NCI-H510A treated with DMSO at 0.1 percent for 48 hours (cell line): Measurements from ENCODE around the gene ZNF740.
"Not testable (repeated sequence)": the region's sequence is repeated elsewhere in the genome, so short reads cannot be mapped to it uniquely, and the experiment has no call there.

Source experiments
- DNase-seq: peaks from one replicate; lab custom pipeline; 2025; lab: John Stamatoyannopoulos, UW

The ZNF740 gene

DNA sequence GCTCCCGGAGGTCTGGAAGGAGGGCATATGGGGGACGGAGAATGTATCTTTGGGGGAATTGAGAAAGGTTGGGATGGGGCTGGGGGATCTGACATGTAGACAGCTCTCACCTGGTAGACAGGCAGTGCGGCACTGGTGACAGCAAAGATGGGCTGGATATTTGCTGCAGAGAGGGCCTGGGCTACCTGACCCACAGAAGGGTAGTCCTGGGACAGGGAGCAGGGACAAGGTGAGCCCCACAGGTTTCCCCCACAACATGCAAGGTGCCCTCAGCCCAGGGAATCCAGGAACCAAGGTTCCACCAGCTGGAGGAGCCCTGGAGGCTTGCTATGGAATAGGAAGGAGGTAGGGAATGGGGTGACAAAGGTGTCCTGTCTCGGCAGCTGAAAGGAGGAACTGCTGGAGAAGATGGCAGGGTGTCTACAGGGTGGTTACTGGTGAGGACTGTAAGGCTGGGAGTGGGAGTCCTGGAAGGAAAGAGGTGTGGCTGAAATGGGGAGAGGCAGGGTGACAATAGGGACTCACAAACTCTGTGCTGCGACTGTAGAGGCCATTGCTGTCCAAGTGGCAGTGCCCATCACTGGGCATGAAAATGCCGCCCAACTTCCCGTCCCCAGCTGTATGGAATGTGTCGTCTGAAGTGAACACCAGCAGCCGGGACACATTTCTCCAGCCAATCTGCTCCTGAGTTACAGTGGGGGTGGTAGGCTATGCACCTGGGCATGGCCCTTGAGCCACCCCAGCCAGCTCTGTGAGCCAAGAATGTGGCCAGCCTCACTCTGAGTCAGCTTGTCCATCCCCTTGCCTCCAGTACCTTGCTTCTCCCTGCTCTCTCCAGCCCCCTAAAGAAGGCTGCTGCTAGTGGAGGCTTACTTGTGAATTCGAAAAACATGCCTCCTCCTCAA, 15.2 kb downstream of the ZNF740 start:
- no peak for DNase-seq

DNA sequence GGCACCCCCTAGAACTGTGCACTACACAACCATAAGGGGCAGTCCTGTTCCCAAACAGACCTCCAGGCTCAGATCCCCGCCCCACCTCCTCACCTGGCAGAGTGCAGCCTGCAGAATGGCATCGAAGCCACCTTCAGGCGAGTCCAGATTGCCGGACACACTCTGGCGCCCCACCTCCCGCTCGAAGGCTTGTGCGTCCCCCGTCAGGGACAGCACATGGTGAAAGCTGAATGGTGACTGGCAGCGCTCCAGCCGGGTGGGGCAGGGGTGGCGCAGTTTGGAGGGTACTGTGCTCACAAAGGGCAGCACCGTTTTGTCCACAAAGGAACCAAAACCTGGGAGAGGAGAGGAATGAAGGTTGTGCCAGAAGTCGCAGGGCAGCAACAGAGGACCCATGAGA, 16.0 kb downstream of the ZNF740 start:
- DNase-seq, result no peak

DNA sequence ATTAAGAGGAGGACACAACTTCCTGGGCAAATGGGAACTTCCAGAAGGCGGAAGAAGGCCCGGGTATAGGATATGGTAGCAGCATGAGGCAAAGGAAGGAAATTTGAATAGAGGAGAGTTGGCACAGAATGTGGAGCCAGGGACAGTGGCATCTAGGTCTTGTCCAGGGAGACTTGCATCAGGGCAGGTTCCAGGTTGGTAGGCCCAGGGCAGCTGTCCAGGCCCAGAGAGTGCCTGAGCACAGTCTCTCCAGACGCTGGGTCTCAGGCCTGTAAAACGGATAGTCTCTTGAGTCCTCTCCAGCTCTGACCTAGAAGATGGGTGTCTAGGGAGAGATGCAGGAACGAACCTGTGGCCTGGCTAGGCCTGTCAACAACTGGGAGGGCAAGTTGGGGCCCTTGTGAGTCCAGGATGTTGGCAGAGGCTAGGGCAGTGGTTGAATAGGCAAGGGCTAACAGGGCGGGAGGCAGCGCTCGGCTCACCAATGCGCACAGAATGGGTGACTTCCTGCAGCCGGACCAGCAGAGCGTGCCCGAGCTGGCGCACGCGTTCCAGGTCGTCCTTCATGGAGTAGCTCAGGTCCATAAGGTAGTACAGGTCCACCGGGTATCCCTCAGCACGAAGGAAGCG, 16.6 kb downstream of the ZNF740 start:
- no peak for DNase-seq

DNA sequence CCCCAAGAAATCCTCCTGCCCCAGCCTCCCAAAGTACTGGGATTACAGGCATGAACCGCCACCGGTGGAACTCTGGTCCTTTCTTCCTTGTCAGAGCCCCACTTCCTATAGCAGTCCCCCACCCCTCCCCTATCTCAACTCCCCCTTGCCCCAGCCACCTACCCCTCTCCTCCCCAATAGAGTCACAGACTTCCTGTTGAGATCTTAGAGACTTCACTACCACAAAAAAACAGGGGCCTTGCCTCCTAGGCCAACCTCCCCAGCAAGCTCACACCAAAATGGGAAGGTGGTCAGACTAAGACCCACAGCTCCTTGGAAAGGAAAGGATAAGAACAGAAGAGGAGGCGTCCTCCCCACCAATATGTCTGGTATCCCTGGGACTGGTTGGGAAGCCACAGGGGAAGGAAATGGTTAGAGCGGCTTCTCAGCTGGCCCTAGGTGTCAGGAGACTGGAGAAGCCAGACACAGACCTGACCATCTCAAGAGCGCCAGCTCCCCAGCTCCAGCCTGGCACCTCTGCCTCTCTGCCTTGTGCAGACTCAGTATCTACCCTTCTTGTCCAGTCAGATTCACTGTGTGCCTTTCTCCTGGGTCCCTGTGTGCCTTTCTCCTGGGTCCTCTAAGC, 18.1 kb downstream of the ZNF740 start:
- no peak for DNase-seq

DNA sequence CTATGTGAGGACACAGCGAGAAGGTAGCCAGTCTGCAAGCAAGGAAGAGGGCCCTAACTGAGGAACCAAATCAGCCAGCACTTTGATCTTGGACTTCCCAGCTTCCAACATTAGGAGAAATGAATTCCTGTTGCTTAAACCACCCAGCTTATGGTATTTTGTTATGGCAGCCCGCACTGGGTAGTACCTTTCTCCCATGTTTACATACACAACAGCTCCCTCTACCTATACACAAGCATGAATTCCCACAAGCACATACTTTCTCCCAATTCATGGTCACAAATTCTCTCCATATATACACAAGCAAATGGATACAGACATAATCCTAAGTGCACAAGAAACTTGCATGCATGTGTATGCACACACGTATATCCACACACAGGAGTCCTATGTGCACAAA, 19.2 kb downstream of the ZNF740 start:
- no peak for DNase-seq

DNA sequence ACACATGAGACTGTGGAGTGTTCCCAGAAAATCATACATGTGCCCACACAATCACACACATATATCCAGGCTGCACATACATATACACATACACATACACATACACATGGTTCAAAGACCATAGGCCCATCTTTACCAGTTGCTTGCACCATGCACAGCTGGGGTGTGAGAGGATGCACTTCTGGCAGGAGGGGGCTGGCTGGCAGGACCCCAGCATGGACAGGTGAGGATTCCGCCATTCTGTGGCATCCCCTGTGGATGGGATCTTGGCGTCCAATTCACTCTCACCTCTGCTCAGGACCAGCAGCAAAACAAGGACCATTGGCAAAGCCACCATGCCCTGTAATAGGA, 19.6 kb downstream of the ZNF740 start:
- DNase-seq, result no peak

DNA sequence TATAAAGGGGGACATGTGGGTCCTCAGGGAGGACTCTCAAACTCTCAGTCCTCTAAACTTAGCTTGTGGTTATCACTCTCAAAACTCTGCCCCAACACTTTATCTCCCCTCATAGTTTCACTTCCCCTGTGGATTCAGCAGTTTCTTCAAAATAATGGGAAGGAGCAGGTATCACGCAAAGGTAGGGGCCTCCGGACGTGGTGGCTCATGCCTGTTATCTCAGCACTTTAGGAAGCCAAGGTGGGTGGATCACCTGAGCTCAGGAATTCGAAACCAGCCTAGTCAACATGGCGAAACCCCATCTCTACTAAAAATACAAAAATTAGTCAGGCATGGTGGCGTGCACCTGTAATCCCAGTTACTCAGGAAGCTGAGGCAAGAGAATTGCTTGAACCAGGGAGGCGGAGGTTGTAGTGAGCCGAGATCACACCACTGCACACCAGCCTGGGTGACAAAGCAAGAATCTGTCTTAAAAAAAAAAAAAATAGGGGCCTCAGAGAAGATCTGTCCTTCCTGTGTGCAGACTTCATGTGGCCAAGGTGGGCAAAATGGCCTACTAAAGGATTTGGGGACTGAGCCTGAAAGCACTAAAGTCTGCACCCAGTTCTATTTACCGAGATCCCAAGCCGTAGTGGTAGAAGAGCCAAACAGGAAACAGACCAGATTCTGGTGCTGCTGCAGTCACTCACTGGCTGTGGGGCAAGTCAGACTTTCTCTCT, 20.1 kb downstream of the ZNF740 start:
- no peak for DNase-seq

DNA sequence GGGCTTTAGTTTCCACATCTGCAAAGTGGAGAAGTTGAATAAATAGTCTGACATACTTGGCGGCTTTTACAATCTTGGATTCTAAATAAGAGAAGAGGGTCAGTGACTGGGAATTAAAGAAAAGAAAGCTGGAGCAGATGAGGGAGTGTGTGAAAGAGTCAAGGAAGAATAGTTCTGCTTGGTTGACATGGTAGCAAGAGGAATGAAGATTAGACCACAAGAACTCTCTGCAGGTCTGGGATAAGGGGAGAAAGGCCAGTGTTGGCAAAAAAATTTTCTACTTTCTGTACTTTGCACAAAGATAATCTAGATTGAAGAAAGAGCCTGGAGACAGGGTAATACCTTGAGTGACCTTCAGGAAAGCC, 20.6 kb downstream of the ZNF740 start:
- DNase-seq, result no peak

DNA sequence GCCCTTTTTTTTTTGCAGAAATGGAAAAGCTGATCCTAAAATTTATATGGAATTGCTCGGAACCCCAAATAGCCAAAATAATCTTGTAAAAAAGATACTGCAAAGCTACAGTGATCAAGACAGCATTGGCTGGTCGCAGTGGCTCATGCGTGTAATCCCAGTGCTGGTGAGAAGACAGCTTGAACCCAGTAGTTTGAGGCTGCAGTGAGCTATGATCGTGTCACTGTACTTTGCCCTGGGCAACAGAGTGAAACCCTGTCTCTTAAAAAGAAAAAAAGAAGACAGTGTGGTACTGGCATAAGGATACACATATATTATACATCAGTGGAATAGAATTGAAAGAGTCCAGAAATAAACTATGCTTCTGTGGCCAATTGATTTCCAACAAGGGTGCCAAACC, 21.1 kb downstream of the ZNF740 start:
- no peak for DNase-seq

DNA sequence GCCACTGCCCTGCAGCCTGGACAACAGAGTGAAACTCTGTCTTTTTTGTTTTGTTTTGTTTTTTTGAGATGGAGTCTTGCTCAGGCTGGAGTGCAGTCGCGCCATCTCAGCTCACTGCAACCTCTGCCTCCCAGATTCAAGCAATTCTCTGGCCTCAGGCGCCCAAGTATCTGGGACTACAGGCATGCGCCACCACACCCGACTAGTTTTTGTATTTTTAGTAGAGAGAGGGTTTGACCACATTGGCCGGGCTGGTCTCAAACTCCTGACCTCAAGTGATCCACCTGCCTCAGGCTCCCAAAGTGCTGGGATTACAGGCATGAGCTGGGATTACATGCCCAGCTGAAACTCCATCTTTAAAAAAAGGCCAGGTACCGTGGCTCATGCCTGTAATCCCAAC, 21.8 kb downstream of the ZNF740 start:
- not testable (repeated sequence) for DNase-seq

DNA sequence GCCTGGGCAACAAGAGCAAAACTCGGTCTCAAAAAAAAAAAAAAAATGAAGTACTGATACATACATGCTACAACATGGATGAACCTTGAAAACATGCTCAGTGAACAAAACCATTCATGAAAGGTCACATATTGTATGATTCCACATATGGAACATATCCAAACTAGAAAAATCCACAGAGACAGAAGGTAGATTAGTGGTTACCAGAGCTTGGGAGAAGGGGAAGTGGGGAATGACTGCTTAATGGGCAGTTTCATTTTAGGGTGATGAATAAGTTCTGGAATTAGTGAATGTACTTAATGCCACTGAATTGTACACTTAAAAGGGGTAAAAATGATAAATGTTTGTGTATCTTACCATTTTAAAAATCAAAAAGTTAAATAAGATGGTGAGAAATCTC, 23.8 kb downstream of the ZNF740 start:
- DNase-seq, result no peak

DNA sequence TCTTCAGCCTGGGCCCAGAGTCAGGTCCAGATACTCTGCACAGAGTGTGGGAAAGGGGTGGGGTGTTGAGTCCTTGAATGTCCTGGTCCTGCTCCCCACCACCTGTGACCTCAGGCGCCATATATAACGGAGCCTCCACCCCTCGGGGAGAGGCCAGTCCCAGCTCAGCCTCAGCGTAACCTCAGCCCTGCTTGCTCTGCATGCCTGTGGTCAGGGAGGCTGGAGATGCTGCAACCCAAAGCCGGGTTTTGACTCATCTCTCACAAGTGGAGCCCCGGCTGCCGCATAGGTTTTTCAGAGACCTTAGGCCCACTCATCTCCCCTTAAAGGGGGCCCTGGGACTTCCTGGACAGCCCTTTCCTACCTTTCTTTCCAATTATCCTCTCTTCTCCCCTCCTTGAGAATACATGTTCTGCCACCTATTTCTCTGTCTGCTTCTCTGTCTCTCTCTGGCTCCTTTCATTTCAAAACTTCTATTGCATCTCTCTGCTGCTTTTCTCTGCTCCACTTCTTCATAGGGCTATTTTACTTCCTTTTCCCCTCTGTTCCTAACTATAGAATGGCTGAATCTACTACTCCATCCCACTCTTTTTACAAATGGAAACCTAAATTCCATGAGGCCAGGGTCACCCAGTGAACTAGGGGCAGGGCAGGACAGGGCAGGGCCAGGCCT, 25.4 kb downstream of the ZNF740 start:
- no peak for DNase-seq

DNA sequence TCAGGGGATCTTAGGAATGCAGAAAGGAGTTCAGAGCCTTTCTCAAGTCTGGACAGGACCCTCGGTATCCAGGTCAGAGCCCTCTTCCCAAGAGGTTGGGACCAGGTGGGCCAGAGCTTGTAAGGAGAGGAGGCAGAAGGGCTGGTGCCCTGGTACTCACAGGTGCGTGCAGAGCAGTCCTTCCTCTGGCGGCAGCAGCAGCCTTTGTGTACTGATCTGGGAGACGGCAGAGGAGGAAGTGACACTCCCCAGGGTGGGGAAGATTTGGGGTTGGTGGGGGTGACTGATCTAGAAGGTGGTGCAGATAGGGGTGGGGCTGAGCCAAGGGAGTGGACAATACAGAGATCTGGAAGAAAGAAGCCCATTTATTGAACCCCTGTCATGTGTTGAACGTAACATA, 26.5 kb downstream of the ZNF740 start, which contains the start of gene ITGB7:
Gene ITGB7, minus strand, starts transcription at position 210 of the 400 bp plus-strand sequence. CDS start 6,808 bp downstream, outside the sequence.
- DNase-seq, result no peak

DNA sequence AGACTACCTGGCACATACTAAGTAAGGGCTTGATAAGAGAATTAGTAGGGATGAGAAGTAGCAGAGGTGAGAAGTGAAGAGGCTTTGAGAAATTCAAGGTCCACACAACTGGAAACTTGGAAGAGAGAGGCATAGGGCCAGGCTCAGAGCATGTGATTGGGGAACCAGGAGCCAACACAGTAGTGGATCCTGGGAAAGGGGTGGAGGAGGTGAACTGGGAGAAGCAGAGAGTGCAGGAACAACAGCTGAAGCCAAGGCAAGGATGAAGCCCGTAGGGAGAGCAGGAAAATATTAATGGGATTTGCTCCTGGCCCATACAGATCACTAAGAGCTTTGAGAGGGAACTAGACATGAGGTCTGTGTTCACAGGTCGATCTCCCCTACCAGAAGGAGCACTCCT, 27.9 kb downstream of the ZNF740 start:
- DNase-seq, result no peak

DNA sequence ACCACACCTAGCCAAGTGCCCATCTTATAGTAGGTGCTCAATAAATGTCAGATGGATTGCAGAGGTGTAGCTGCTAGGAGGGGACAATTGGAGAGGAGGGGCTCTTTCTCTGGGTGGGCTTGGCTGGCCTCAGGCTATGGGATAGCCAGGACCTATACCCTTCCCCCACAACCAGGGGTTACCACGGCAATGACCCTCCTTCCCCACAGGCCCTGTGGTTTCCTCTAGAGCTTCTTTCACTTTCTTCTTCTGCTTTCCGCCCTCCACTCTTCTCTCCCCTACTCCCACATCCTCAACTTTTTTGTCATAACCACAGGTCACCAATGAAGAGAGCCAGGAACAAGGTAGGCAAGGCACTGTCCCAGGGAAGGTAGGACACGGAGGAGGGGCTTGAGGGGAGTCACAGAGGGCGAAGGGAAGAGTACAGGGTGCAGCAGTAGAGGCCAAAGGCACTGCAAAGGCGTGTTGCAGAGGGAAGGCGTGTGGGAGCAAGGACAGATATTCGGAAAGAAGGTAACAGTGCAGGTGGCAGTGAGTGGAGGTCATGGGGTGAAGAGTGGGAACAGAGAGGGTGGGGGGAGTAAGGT, 28.4 kb downstream of the ZNF740 start:
- DNase-seq, result no peak

DNA sequence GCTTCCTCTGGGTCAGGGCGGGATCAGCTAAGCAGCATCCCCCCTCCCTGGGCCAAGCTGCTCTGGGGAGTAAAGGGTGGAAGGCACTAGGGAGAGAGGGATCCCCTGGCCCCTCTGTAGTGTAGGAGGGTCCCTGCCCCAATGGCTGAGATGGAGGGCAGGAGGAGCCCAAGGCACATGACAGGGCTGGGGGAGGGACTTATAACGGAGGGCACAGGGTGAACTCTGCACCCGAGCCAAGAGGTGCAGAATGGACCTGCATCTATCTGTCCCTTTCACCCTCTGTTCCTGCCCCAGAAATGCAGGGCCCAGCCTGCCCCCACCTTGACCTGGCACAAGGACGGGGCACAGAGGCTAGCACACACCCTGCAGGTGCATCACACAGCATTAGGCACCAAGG, 30.3 kb downstream of the ZNF740 start:
- no peak for DNase-seq

DNA sequence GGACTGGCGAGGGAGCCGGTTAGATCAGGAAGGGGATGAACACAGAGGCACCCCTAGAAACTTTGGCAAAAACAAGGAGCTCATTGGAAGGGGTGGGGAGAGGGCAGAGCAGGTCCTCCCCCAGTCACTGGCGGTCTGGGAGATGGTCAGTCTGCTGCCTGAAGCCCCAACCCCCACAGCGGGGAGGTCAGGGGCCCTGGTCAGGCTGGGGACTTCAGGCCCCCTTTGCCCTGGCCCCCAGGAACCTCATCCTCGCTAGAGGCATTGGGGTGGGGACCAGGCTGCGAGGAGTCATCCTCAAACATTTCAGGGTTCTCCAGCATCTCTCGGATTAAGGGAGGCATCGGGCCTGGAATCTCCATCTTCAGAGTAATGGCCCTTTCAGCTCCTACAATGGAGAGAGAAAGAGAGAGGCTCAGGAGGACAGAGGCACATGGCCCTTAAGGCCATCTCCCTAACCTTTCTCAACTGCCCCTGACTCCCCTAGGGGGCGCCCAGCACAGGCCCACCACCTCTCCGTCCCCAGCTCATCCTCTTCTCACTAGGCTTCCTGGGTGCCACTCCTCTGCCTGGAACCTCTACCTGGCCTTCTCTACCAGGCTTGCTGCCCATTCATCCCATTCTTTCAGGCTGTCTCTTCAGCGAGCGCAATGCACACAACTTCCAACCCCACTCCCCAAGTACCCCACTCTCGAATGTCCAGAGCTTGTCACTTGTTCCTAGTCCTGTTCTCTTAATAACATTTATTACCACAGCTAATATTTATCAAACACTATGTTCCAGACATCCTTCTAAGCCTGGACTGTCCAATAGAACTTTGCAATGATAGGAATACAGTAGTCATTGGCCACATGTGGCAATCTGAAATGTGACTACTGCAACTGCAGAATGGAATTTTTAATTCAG, 31.2 kb downstream of the ZNF740 start:
- no peak for DNase-seq

DNA sequence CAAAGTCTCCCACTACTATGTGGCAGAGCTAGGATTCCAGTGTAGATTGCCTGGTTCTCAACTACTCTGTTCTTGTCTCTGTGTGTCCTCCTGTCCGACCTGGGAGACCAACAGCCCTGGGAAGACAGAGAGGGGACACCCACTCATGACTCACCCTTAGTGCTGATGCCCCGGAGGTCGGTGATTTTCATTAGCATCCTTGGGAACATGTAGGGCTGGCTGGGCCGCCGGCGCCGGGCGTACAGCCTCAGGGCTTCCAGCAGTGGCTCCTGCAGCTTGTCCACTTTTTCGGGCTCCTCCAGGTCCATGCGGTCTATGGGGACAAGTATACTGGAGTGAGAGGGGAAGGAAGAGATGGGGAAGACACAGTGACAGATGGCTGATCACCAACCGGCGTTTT, 32.4 kb downstream of the ZNF740 start:
- DNase-seq, result no peak

DNA sequence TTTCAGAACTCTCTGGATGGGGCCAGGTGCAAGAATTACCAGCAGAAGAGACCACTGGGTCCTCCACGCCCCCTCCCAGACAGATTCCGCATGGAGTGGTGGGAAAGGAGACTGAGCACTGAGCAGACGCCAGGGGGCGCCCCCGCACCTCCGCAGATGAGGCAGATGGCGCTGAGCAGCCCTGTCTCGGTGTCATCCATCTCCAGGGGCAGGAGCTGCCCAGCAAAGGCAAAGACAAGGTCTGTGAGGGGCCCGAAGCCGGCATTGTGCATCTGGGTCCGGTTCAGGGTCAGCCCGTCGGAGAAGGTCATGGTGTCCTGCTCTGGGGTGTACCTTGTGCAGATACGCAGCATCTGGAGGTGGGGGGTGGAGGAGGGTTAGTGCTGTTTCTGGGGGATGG, 32.8 kb downstream of the ZNF740 start:
- DNase-seq, result peak; percentile 89

DNA sequence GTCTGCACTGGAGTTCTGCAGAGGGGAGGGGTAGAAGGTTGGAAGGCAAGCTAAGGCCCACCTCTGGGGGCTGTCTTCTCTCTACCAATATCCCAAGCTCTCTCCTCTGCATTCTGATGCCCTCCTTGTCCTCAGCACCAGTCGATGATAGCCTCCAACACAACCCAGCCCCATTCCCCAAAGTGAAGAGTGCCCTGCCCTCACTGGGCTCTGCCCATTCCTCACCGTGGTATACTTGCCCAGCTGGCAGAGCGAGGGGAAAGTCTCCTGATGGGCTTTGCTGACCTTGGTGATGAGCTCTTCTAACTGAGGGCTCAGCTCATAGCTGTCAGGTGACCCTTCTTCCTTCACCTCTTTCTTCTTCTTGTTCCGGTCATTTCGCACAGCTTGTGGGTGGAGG, 33.7 kb downstream of the ZNF740 start:
- no peak for DNase-seq
